DMS 273 treated with DMSO at 0.1 percent for 48 hours (cell line): Measurements from ENCODE around the gene ADRA2B.

Experiments used
- DNase-seq: peaks from one replicate; lab custom pipeline; 2025; lab: John Stamatoyannopoulos, UW

Gene ADRA2B

DNA sequence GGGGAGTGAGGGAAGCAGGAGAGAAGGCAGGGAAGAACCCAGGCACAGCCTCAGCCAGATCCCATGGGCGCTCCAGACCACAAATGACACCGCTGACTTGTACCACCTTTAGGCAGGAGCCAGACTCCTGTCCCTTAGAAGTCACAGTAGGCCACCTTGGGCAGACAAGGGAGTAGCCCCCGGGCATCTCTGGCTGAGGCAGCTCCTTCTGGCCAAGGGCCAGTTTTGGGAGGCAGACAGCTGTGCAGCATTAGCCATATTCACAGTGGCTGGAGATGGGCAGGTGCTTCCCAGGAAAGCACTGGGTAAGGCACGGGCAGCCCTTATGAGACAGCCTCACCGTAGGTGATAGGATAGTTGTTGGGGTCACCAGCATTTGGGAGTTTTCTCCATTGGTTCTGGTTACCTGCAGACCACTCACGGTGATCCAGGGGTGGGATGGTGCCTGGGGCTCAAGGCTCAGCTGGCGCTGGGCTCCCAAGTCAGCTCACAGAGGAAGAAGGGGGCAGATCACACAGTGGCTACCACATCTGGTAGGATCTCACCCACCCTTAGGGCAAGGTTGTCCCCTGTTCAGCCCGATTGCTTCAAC lies 19.9 kb upstream of the ADRA2B start:
- no peak for DNase-seq

- no peak for DNase-seq
Observed at GRCh38 chr2:96135621-96136020, 19.2 kb upstream of the ADRA2B start.

DNA sequence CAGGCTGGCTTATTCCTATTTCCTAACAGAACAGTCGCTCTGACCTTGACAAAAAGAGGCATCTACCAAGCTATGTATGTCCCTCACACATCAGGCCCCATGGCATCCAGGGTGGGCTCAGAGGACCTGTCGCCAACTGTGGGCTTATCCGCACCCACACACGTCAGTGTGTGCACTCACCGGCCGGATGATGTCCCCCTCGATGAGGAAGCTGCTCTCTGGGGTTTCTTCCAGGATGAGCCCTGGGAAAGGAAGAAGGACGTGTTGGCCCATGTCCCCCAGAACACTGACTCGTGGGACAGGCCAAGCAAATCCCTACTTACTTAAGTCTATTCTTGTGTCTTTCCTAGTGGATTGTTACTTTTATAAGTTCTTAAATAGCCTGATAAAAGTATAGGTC lies 18.8 kb upstream of the ADRA2B start:
- no peak for DNase-seq

DNA sequence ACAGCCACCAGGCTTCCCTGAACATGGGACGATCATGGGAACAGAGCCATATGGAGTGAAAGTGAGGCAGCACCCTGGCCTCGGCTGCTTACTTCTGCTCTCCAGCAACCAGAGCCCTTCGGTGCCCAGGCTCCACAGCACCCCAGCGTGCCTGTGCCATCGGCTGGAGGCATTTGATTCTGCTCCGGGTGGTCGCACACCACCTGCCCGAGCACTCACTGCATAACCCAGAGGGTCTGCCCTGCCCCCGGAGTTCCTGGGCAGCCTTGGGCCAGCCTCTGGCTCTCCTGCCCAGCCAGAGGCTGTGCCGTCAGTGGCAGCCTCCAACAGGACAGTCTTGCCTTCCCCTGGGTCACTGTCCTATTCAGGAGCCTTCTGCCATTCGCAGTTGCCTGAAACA lies 18.1 kb upstream of the ADRA2B start:
- DNase-seq = no peak

DNA sequence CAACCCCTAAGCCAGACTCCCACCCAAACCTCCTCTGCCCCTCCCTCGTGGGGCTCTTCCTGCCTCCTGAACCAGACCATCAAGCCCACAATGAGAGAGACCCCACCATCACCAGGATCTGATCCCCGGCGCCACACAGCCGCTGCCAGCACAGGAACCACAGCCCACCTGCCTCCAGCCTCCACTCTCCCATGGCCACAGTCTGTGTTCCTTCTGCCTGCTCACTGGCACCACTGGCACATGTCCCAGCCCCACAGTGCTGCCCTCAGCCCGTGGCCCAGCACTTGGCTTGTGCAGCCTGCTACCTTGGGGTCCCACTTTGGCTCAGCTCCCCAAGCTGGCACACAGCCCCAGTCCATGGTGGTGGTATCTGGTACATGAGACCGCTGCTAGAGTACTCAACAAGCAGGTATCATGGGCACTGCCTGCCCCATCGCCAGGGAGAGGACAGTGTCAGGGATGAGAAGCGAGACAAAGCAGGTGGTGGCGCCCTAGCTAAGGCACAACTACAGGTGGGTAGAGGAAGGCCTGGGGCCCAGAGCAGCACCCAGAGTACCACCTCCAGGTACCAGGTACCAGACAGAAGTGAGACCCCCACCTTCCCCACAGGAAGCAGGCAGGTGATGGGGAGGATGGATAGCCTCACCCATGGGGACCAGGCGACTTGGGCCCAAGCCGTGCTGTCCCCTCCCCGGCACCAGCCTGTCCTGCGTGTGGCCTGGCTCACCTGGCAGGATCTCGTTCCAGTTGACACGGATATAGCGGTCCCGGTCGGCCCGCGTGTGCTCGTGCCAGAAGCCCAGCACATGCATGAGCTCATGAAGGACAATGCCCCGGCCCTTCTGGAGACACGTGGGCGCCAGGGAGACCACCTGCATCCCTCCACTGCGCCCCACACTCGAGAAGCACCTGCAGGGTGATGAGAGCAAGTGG lies 15.7 kb upstream of the ADRA2B start:
- DNase-seq = no peak

- DNase-seq = no peak
Observed at GRCh38 chr2:96131152-96131812, 14.9 kb upstream of the ADRA2B start.

GRCh38 chr2:96130483-96130882 lies 14.1 kb upstream of the ADRA2B start:
- DNase-seq = no peak

DNA sequence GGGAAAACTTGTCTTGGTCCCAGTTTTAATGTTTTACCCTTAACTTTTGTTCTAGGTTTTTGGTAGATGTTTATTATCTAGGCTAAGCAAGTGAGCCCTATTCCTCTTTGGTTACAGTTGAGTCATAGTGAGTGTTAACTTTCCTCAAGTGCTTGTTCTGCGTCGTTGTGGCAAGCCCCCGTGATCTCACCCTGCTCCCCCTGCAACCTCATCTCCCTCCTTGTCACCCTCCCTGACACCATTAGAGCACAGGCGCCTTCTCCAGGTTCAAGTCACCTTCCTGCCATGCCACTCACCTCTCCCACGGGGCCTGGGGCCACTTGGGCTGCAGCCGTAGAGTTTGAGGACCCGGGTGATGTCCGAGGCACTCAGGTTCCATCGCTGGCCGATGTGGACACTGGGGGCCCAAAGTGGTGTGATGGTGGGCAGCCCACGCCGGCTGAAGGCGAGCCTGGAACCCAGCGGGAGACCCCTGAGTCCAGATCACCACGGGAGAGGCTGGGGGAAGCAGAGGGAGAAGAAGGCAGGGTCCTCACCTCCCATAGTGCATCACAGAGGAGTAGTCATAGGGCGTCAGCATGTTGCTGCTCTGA lies 13.3 kb upstream of the ADRA2B start:
- no peak for DNase-seq

GRCh38 chr2:96128456-96128855 lies 12.1 kb upstream of the ADRA2B start:
- DNase-seq = no peak

- DNase-seq = no peak
Observed at GRCh38 chr2:96124406-96125265, 8.3 kb upstream of the ADRA2B start.

DNA sequence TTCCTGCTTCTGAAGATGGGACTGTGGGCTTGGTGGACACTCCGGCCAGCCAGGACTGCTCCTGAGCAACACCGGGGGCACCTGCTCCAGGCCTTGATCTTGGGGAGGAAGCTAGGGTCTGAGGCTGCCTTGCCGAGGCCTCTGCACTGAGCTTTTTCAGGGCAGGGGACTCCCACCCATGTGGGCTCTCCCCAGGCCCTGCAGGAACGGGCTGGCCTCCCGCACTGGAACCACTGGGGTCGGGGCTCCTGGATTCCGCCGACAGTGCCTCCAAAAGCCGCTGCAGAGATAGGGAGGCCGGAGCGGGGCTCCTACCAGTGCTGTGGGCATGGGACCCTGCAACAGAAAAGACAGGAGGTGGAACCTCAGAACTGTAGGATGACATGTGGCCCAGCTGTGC lies 7.6 kb upstream of the ADRA2B start:
- no peak for DNase-seq

DNA sequence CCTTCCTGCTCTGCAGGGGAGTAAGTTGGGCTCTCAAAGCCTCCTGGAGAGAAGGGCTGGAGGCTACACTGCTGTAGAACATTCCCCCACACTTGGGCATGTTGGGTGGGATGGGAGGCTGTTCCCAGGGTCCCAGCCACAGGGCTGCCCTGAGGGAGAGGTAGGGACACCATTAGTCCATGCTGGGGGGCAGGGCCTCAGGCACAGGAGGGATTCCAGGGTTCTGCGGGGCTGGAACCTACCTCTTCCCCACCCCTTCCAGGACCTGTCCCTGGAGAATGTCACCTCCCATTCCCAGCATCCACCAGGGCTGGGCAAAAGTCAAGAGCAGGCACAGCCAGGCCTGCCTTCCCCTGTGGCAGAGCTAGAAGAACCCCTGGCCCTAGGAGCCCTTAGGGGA lies 6.9 kb upstream of the ADRA2B start:
- no peak for DNase-seq

DNA sequence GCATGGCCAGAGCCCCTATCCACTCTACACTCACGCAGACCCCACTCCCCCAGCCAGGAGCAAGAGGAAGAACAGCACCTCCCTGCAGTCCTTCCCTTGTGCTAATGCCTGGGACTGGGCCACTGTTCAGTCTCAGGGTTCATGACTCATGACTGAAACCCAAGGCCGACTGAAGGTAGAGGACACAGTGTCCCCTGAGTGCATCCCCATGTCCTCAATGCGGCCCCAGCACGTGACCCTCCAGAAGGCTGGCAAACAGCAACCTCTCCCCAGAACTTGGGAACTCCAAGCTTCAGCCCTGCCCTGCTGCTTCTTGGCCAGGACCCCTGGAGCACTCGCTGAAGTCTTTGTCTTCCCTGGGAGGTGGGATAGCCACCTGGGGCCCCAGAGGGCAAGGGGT lies 6.0 kb upstream of the ADRA2B start:
- DNase-seq = no peak

GRCh38 chr2:96121414-96121813 lies 5.0 kb upstream of the ADRA2B start:
- no peak for DNase-seq

- no peak for DNase-seq
Observed at GRCh38 chr2:96120991-96121390, 4.6 kb upstream of the ADRA2B start.

- DNase-seq = no peak
Observed at GRCh38 chr2:96120091-96120720, 3.8 kb upstream of the ADRA2B start.

GRCh38 chr2:96119389-96119751 lies 3.0 kb upstream of the ADRA2B start:
- DNase-seq = no peak

DNA sequence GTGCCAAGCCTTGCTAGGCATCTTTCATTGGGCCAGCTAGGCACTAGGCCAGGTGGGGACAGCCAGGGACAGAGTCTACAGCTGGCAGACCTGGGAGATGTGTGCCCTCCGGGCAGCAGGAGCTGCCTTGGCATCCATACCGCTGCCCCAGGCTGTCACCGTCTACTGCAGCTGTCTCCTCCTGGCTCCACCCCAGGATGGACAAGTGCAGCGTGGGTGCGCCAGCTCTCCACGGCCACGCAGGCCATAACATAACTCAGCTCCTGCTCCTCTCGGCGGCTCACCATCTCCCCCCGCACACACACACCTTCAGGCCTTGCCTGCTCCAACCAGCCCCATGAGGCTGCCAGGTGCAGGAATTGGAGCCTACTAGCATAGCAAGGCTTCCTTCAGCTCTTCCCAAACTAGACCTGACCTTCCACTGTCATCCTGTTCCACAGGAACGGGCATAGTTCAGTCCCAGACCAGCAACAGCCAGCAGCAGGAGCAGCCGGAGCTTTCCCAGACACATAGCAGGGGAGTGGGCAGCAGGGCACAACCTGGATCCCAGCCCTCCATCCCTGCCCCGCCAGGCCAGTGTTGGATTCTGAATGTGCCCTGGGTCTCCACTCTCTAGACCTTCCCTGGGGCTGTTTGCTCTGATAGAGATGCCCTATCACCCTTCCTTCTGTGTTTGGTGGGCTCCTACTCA lies 2.5 kb upstream of the ADRA2B start:
- no peak for DNase-seq

DNA sequence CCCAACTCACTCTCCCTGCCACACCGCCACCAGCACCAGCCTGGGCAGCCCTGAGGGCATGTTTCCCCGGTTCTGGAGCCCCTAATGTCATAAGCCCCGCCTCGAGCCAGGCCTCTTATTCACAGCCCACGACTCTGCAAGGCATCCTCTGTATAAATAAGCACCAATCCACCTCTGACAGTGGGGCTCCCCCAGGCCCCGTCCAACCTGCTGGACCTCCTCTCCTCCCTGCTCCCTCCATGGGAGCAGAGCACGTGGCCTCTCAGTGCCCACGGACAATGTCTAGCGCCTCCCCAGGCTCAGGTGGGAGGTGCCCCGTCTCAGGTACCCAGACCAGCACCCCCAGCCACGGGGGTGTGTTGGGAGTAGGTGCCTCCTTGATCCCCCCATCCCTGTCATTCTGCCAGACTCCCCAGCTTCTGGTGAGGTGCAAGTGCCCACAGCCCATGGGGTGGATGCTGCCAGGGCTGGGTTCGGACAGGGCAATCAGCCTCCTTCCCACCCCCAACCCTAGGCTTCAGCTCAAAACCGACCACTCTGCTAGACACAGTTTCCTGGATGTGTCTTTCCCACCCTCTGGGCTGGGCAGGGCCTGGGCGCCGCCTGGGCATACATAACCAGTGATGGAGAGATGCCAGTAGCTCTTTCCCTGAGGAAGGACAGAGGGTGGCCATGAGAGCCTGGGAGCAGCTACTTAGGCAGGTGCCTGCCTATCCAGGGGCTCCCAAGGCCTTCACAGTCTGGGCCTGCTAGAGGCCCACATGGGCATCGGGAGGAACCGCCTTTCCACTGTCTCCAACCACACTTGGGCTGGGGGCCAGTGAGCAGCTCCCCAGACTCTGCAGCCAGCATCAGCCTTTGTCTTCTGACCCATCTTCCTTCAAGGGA lies 1.6 kb upstream of the ADRA2B start:
- no peak for DNase-seq
